ENCODE data around the gene COMMD3. TPM values are rescaled to one million over a fixed set of nuclear protein-coding genes. Genes with fewer than 3 reads are reported as not detected.

The COMMD3 gene
- total and polyA plus RNA-seq, 9 of the 15 experiments (the other 6 are each of a cell fraction or from before 2014, with no cell fraction given): 50.7 to 217 (median 80.1) TPM

GRCh38 chr10:22321156-22321923 is 5.2 kb downstream of the COMMD3 start (continued):
- TF ChIP-seq CHD7 (IDR thresholded peaks at IDR 0.05; ENCODE audit: low read depth, low read length) (no peak), SUPT5H (IDR thresholded peaks at IDR 0.05) (peak; percentile 74), RNF219 (CRISPR knock-in tag; IDR thresholded peaks at IDR 0.05) (no peak), MYNN (IDR thresholded peaks at IDR 0.05) (0 out of 2 replicates have a peak, but pooled peaks have one; percentile 27), MYNN (CRISPR knock-in tag; IDR thresholded peaks at IDR 0.05) (no peak), FUS (optimal IDR thresholded peaks at IDR 0.05; ENCODE audit: low read depth, low read length) (peak; percentile 84), CREB5 (CRISPR knock-in tag; IDR thresholded peaks at IDR 0.05) (no peak), ILF3 (IDR thresholded peaks at IDR 0.05; ENCODE audit: borderline replicate concordance) (no peak), PCBP2 (IDR thresholded peaks at IDR 0.05; ENCODE audit: low read depth, low read length, poor library complexity, severe bottlenecking) (peak; percentile 51), NONO (IDR thresholded peaks at IDR 0.05; ENCODE audit: low read depth in 2 of 2, low read length in 1 of 2) (peak; percentile 31 to 70; a peak in 1 of 4 replicates)

Data from K562 (cell line).